K562 (cell line): ENCODE data around the gene CXCR6.

Source experiments
- CTCF ChIP-seq, 3 experiments: IDR thresholded peaks in 2 of 3; conservative IDR thresholded peaks in 1 of 3; 2 replicates each; pipeline ENCODE4 v1.5.1; 2011 to 2012; ENCODE audit warnings: low read length in 3 of 3, mild to moderate bottlenecking in 3 of 3, control low read depth in 2 of 3, improper control_type of control experiment in 1 of 3, inconsistent platforms in 1 of 3, low read depth in 1 of 3, mixed read lengths in 1 of 3, moderate library complexity in 1 of 3; ENCODE audit not compliant: insufficient read depth in 2 of 3
- EP300 ChIP-seq: IDR thresholded peaks from 2 replicates; pipeline ENCODE4 v1.6.1; 2012; ENCODE audit warnings: low read length, improper control_type of control experiment
- MAX ChIP-seq: sonication (generic); formaldehyde crosslinking; IDR thresholded peaks from 2 replicates; pipeline ENCODE4 v1.9.0; 2022; ENCODE audit warnings: mild to moderate bottlenecking, missing genetic modification reagents
- MEF2A ChIP-seq: IDR thresholded peaks from 2 replicates; pipeline ENCODE4 v1.6.1; 2011; ENCODE audit warnings: low read depth, mild to moderate bottlenecking, low read length, moderate library complexity; ENCODE audit not compliant: control insufficient read depth
- NEUROD1 ChIP-seq: fragments of 150-350 bp; IDR thresholded peaks from 2 replicates; pipeline ENCODE4 v1.6.1; 2014; ENCODE audit warnings: borderline replicate concordance, low read length, low read depth; ENCODE audit not compliant: partially characterized antibody
- SP1 ChIP-seq: sonication (generic); formaldehyde crosslinking; IDR thresholded peaks from 2 replicates; pipeline ENCODE4 v1.8.1; 2022; ENCODE audit warnings: mild to moderate bottlenecking, missing genetic modification reagents
- TBL1XR1 ChIP-seq, 2 experiments: IDR thresholded peaks; 2 replicates each; pipeline ENCODE4 v1.6.1; 2012; ENCODE audit warnings: improper control_type of control experiment in 2 of 2, low read length in 2 of 2, mild to moderate bottlenecking in 1 of 2
- UBTF ChIP-seq, 2 experiments: IDR thresholded peaks; 2 replicates each; pipeline ENCODE4 v1.6.1; 2012; ENCODE audit warnings: improper control_type of control experiment in 2 of 2, low read depth in 2 of 2, low read length in 2 of 2, borderline replicate concordance in 1 of 2
- ZBTB11 ChIP-seq, 3 experiments: fragments of 200-800 bp in 1 of 3; fragments of 250-450 bp in 1 of 3; fragments of 450-650 bp in 1 of 3; sonication (Bioruptor Pico) in 1 of 3; sonication (Bioruptor generic) in 1 of 3; formaldehyde crosslinking in 1 of 3; IDR thresholded peaks; 2 replicates each; pipeline versions ENCODE4 v1.6.1 to v1.8.0; 2016 to 2022; ENCODE audit warnings: mild to moderate bottlenecking in 2 of 3, missing genetic modification characterization in 2 of 3, missing compliant biosample characterization in 1 of 3, moderate library complexity in 1 of 3
- ZBTB17 ChIP-seq: fragments of 450-650 bp; formaldehyde crosslinking; IDR thresholded peaks from 2 replicates; pipeline ENCODE4 v1.4.0; 2020; ENCODE audit warnings: mild to moderate bottlenecking
- ZNF551 ChIP-seq: fragments of 250-450 bp; sonication (Bioruptor Pico); IDR thresholded peaks from 2 replicates; pipeline ENCODE4 v1.5.0; 2021; ENCODE audit warnings: mild to moderate bottlenecking, moderate library complexity

GRCh38 chr3:45981346-45982074 is 38.2 kb downstream of the CXCR6 start:
- TF ChIP-seq TBL1XR1 (IDR thresholded peaks at IDR 0.05; ENCODE audit: low read length in 2 of 2) (no peak), SP1 (CRISPR knock-in tag) (no peak), CTCF (IDR thresholded peaks at IDR 0.05 in 2 of 3, conservative IDR thresholded peaks at IDR 0.05 in 1 of 3; ENCODE audit: insufficient read depth in 2 of 3, low read depth in 1 of 3, low read length in 3 of 3) (no peak), ZNF551 (CRISPR knock-in tag) (no peak), NEUROD1 (no peak), ZBTB17 (no peak), UBTF (IDR thresholded peaks at IDR 0.05; ENCODE audit: borderline replicate concordance in 1 of 2, low read depth in 2 of 2, low read length in 2 of 2) (no peak), ZBTB11 (CRISPR knock-in tag; IDR thresholded peaks at IDR 0.05) (no peak), MEF2A (no peak), MAX (CRISPR knock-in tag) (no peak), EP300 (no peak)
